Stomach (tissue), 9 donors: ENCODE results near the gene UBE2D2. TPM values are rescaled to one million over a fixed set of nuclear protein-coding genes. Genes with fewer than 3 reads are reported as not detected.

ENCODE experiments used
- DNase-seq, 2 donors: peaks; one replicate each; pipeline versions ENCODE4 v3.0.0 to v3.0.0-alpha.2; 2013 to 2019
- H3K27ac ChIP-seq, 5 donors: fragments of 200-600 bp in 4 of 5; sonication (generic) in 4 of 5; one replicate each; pipeline ENCODE4 v1.5.1; 2013 to 2019; ENCODE audit warnings: mild to moderate bottlenecking in 1 of 5, moderate library complexity in 1 of 5
- H3K27me3 ChIP-seq, 3 donors: fragments of 200-600 bp; sonication (generic); one replicate each; pipeline ENCODE4 v1.5.1; 2017 to 2019; ENCODE audit warnings: mixed run types in 1 of 3
- H3K36me3 ChIP-seq, 4 donors: fragments of 200-600 bp; sonication (generic); 1 replicate in 3 of 4; 2 replicates in 1 of 4; pipeline ENCODE4 v1.5.1; 2016 to 2019
- H3K4me1 ChIP-seq, 4 donors: fragments of 200-600 bp; sonication (generic); one replicate each; pipeline ENCODE4 v1.5.1; 2016 to 2019
- H3K4me3 ChIP-seq, 4 donors: fragments of 200-600 bp; sonication (generic) in 3 of 4; one replicate each; pipeline ENCODE4 v1.5.1; 2016 to 2019; ENCODE audit warnings: mild to moderate bottlenecking in 1 of 4
- H3K9me3 ChIP-seq, 4 donors: fragments of 200-600 bp; sonication (generic); one replicate each; pipeline ENCODE4 v1.5.1; 2016 to 2019
- CTCF ChIP-seq, 7 experiments: fragments of 450-650 bp in 4 of 7; fragments of 200-600 bp in 3 of 7; sonication (generic) in 3 of 7; IDR thresholded peaks; one replicate each; pipeline ENCODE4 v1.5.1; 2016 to 2019; ENCODE audit warnings: antibody characterized with exemption in 7 of 7, control low read depth in 2 of 7, mild to moderate bottlenecking in 1 of 7
- EP300 ChIP-seq: sonication (generic); formaldehyde crosslinking; IDR thresholded peaks from one replicate; pipeline ENCODE4 v1.6.1; 2017; ENCODE audit warnings: antibody characterized with exemption
- POLR2A ChIP-seq, 4 donors: fragments of 450-650 bp; IDR thresholded peaks; one replicate each; pipeline ENCODE4 v1.6.1; 2016; ENCODE audit warnings: antibody characterized with exemption in 4 of 4, control low read depth in 2 of 4, mild to moderate bottlenecking in 1 of 4, moderate library complexity in 1 of 4
- POLR2AphosphoS5 ChIP-seq, 3 donors: sonication (generic); formaldehyde crosslinking; IDR thresholded peaks; one replicate each; pipeline ENCODE4 v1.6.1; 2016; ENCODE audit warnings: antibody characterized with exemption in 3 of 3
- WGBS, 5 donors: extraction: QIAGEN DNeasy Blood & Tissue Kit in 3 of 5; methylation state at CpG; one replicate each; pipeline versions ENCODE4 v1.1.5 to v1.1.7; 2013 to 2018; 5-methylcytosine and 5-hydroxymethylcytosine counted together
- intact Hi-C: fragments of 100-400 bp; cut with DNase I; formaldehyde crosslinking; loops from one replicate; pipeline ENCODE4 v1.15.1; 2023; ENCODE audit warnings: low total_unique reads
- polyA plus RNA-seq, 3 donors: library from polyadenylated mRNA; stranded (reverse); fragments of 200-250 nt; gene quantifications; one replicate each; pipeline ENCODE4 v1.2.3, GENCODE V29; 2013
- total RNA-seq, 5 donors: library from RNA; depleted of rRNA; stranded (reverse); fragments of >200 nt; gene quantifications; one replicate each; pipeline versions ENCODE4 v1.1.0 to v1.2.3, GENCODE V29; 2014 to 2016
- donor health status: healthy with polysubstance abuse.
- donor health status: Bipolar disorder and iron deficiency.
- donor health status: healthy.

UBE2D2 gene
- total and polyA plus RNA-seq, 8 donors = 29.8 to 220 (median 75.6) TPM

DNA sequence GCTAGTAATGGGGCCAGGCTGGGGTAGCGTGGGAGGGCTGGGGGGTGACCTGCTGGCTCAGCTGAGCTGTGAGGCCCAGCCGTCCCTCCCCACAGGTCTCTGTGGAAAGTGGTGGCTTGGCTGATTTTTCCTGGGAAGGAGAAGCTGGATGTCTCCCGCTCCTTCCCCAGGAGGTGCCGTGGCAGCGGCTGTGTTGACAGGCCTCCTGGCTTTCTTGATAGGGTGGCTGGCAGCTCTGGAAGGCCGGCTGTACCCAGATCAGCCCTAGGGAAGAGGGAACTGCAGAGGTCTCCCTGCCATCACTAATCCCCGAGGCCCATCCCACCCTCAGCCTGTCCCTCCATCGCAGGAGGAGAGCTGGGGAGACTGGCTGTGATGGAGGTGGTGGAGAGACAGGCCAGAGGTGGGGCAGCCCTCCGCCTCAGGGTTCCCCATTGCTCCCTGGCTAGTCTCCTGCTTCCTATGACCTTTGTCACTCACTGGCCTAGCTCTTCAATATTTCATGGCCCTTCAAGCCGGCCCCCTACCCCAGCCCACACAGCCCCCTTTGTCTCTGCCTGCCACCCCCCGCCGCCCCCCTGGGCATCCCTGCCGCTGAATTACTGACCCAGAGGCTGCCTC lies 93.8 kb downstream of the UBE2D2 start:
- intact Hi-C loops = no loop called here
- peak; percentile 63 to 66 for DNase-seq

GRCh38 chr5:139655727-139656271 lies 94.7 kb downstream of the UBE2D2 start:
- Histone ChIP-seq H3K27me3 (peaks cover 0 to 5% (median 0%) of the 10 kb centered on the region in 3 donors), H3K36me3 (no peaks in the 10 kb centered on the region), H3K9me3 (no peaks in the 10 kb centered on the region), H3K4me3 (peak overlapping the region in 3 of 4 donors; percentile 3 to 24 (median 8)), H3K4me1 (peaks cover 98 to 100% (median 100%) of the 10 kb centered on the region in 4 donors), H3K27ac (peak overlapping the region; percentile 83 to 95 (median 94))
- 6 to 25% (median 13%) methylated on average over 11 to 18 of the region's 18 CpGs for WGBS, 5 donors
- DNase-seq = peak; percentile 85 to 90
- intact Hi-C loops = no loop called here
- TF ChIP-seq POLR2AphosphoS5 (IDR thresholded peaks at IDR 0.05) (peak; percentile 30 to 64 (median 41)), POLR2A (IDR thresholded peaks at IDR 0.05) (no peak)

More for the DNA sequence above, 93.8 kb downstream of the UBE2D2 start:
- 36 to 58% (median 50%) methylated on average over 8 to 13 of the region's 13 CpGs for WGBS, 5 donors
- peak overlapping the region; percentile 83 to 95 (median 94) for H3K27ac ChIP-seq
- peak overlapping the region in 1 of 4 donors; percentile 24 for H3K4me3 ChIP-seq
- TF ChIP-seq EP300 (no peak), POLR2A (IDR thresholded peaks at IDR 0.05) (no peak), CTCF (IDR thresholded peaks at IDR 0.05) (no peak), POLR2AphosphoS5 (IDR thresholded peaks at IDR 0.05) (no peak)
- no peaks in the 10 kb centered on the region for H3K9me3 ChIP-seq
- peaks cover 0 to 14% (median 0%) of the 10 kb centered on the region in 3 donors for H3K27me3 ChIP-seq
- H3K4me1 ChIP-seq = peaks cover 98 to 100% (median 100%) of the 10 kb centered on the region in 4 donors
- no peaks in the 10 kb centered on the region for H3K36me3 ChIP-seq

DNA sequence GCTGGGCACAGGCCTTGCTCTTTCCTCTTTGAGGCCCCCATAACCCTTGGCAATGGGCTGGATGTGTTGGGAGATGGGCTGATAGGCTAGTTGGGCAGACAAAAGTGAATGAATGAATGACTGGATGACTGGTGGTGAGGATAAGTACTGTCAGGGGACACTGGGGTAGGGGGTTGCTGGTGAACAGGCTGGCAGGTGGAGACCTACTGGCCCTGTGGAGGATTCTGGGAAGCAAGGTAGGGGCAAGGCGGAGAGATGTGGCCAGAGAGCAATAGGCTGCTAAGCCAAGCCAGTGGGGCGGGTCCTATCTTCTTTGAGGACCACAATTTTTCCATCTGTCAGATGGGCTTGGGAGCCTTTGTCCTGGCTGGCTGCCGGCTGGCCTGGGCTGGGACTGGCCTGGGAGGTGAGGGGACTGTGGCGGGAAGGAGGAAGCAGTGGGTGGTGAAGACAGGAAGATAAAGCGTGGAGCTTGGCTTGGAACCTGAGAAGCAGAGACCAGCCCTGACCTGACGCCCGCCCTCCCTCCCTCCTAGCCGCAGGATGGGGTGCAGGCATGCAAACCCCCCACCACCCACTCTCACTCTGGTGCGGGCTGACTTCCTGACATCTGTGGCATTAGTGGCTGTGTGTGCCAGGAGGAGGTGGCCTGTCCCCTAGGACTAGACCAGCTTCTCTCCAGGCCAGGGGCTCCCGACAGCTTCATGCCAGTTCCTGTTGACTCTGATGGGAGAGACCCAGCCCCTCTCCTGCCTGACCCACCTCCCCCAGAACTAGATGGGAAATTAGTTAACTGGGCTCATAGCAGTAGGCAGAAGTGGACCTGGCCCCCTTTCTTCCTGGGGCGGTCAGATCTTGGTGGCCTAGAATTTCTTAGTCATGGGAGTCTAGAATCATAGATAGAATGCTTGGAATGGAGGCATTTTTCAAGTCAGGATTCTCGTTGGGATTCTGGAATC lies 96.5 kb downstream of the UBE2D2 start:
- Histone ChIP-seq H3K27me3 (no peaks in the 10 kb centered on the region), H3K36me3 (no peaks in the 10 kb centered on the region), H3K27ac (peak overlapping the region; percentile 89 to 95 (median 94)), H3K4me1 (peaks cover 98 to 100% (median 100%) of the 10 kb centered on the region in 4 donors), H3K4me3 (no peak overlapping the region), H3K9me3 (no peaks in the 10 kb centered on the region)
- intact Hi-C loops = no loop called here
- TF ChIP-seq POLR2AphosphoS5 (IDR thresholded peaks at IDR 0.05) = no peak
- no peak for TF ChIP-seq CTCF (IDR thresholded peaks at IDR 0.05)
- no peak for TF ChIP-seq EP300
- TF ChIP-seq POLR2A (IDR thresholded peaks at IDR 0.05) = no peak
- no peak for DNase-seq
- WGBS, 5 donors = 29 to 45% (median 32%) methylated on average over 8 to 12 of the region's 12 CpGs

DNA sequence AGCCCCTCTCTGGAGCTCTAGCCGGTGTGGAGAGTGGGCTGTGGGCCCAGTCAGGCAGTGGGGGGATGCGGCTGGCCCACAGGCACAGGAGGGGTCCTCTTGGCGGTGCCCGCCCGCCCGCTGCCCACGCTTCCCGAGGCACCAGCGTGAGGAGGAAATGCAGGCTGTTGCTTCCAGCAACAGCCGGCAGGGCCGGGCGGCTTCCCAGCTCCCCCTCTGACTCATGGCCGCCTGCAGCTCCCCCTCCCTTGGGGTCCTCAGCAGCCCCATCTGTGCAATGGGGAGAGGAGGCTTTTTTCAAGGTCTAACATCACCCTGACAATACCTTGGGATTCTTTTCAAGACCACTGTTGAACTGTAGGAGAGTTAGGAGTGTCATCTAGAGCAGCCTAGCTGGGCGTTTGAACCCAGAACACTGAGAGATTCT lies 97.4 kb downstream of the UBE2D2 start:
- H3K27ac ChIP-seq = peak overlapping the region; percentile 89 to 95 (median 94)
- intact Hi-C loops = no loop called here
- TF ChIP-seq EP300 = no peak
- no peak for TF ChIP-seq POLR2A (IDR thresholded peaks at IDR 0.05)
- TF ChIP-seq POLR2AphosphoS5 (IDR thresholded peaks at IDR 0.05) = no peak
- no peak for TF ChIP-seq CTCF (IDR thresholded peaks at IDR 0.05)
- 43 to 59% (median 51%) methylated on average over 5 to 14 of the region's 14 CpGs for WGBS, 5 donors
- peak in 1 of 2 donors; percentile 69 for DNase-seq
- H3K4me1 ChIP-seq = peaks cover 93 to 100% (median 100%) of the 10 kb centered on the region in 4 donors
- no peaks in the 10 kb centered on the region for H3K27me3 ChIP-seq
- no peaks in the 10 kb centered on the region for H3K36me3 ChIP-seq
- H3K9me3 ChIP-seq = no peaks in the 10 kb centered on the region
- no peak overlapping the region for H3K4me3 ChIP-seq
